Lung (tissue), 12 donors: ENCODE data around the gene CSGALNACT2. TPM values are rescaled to one million over a fixed set of nuclear protein-coding genes. Genes with fewer than 3 reads are reported as not detected.

Experiments
- ATAC-seq: fragments of 200-7000 bp; cut with Tn5 transposase; one replicate; pipeline ENCODE4 v1.9.1; 2020; ENCODE audit warnings: moderate number of reproducible peaks; ENCODE audit not compliant: insufficient read depth, low FRiP score
- DNase-seq, 3 donors: peaks; one replicate each; pipeline ENCODE4 v3.0.0-alpha.2; 2013 to 2017
- H3K27ac ChIP-seq, 2 donors: one replicate each; pipeline ENCODE4 v1.5.1; 2013; ENCODE audit warnings: mild to moderate bottlenecking in 2 of 2, moderate library complexity in 2 of 2, control low read depth in 1 of 2, inconsistent platforms in 1 of 2, low read depth in 1 of 2, low read length in 1 of 2
- H3K27me3 ChIP-seq, 3 donors: one replicate each; pipeline ENCODE4 v1.5.1; 2013; ENCODE audit warnings: low read length in 2 of 3; ENCODE audit not compliant: control insufficient read depth in 3 of 3, insufficient read depth in 3 of 3
- H3K36me3 ChIP-seq, 4 donors: one replicate each; pipeline ENCODE4 v1.5.1; 2013; ENCODE audit warnings: low read length in 4 of 4, mild to moderate bottlenecking in 1 of 4, moderate library complexity in 1 of 4; ENCODE audit not compliant: control insufficient read depth in 4 of 4, insufficient read depth in 4 of 4
- H3K4me1 ChIP-seq, 5 donors: one replicate each; pipeline ENCODE4 v1.5.1; 2013; ENCODE audit warnings: low read length in 5 of 5, mild to moderate bottlenecking in 2 of 5, moderate library complexity in 1 of 5; ENCODE audit not compliant: control insufficient read depth in 5 of 5, insufficient read depth in 5 of 5
- H3K4me3 ChIP-seq: one replicate; pipeline ENCODE4 v1.5.1; 2013; ENCODE audit warnings: mild to moderate bottlenecking, control low read depth, moderate library complexity
- H3K9ac ChIP-seq, 2 donors: one replicate each; pipeline ENCODE4 v1.5.1; 2013; ENCODE audit warnings: low read length in 2 of 2, control low read depth in 1 of 2; ENCODE audit not compliant: insufficient read depth in 1 of 2
- H3K9me3 ChIP-seq, 4 donors: one replicate each; pipeline ENCODE4 v1.5.1; 2013; ENCODE audit warnings: low read length in 3 of 4, mild to moderate bottlenecking in 1 of 4, moderate library complexity in 1 of 4; ENCODE audit not compliant: control insufficient read depth in 4 of 4, insufficient read depth in 3 of 4
- CTCF ChIP-seq: IDR thresholded peaks from 2 replicates; pipeline ENCODE4 v1.5.1; 2012; ENCODE audit warnings: mild to moderate bottlenecking; ENCODE audit errors: control extremely low read depth, extremely low read depth
- whole genome bisulfite sequencing, 2 donors: extraction: QIAGEN DNeasy Blood & Tissue Kit; methylation state at CpG; one replicate each; pipeline ENCODE4 v1.1.7; 2013; 5-methylcytosine and 5-hydroxymethylcytosine counted together
- polyA plus RNA-seq, 2 donors: library from polyadenylated mRNA; stranded (reverse); fragments of 200-250 nt; gene quantifications; one replicate each; pipeline ENCODE4 v1.2.1, GENCODE V29; 2013
- total RNA-seq, 2 donors: library from RNA; depleted of rRNA in 1 of 2; stranded (reverse); fragments of >200 nt in 1 of 2; gene quantifications; one replicate each; pipeline ENCODE4 v1.2.1, GENCODE V29; 2014 to 2021
- donor health status: control.
- donor health status: control.
- donor health status: Bipolar disorder and iron deficiency.
- donor health status: healthy.
- donor health status: DM: yes; HTN: yes; CAD: no.

CSGALNACT2 gene
- total and polyA plus RNA-seq, 4 donors, result 9.8 to 48.4 (median 33.3) TPM

- ATAC-seq (no peak), DNase-seq (peak; percentile 41 to 63 (median 61))
- Histone ChIP-seq H3K4me1 (peaks cover 0 to 12% (median 5%) of the 10 kb centered on the region in 5 donors), H3K4me3 (no peak overlapping the region), H3K9me3 (no peaks in the 10 kb centered on the region), H3K36me3 (no peaks in the 10 kb centered on the region), H3K9ac (no peak overlapping the region), H3K27ac (no peak overlapping the region), H3K27me3 (no peaks in the 10 kb centered on the region)
- WGBS, 2 donors, result 44 to 80% methylated on average over 1 of the region's 1 CpG
- TF ChIP-seq CTCF, result no peak
Measured at GRCh38 chr10:43121444-43121843, 16.8 kb upstream of the CSGALNACT2 start.

- ATAC-seq (no peak), DNase-seq (no peak)
- no peaks in the 10 kb centered on the region for H3K27me3 ChIP-seq
- TF ChIP-seq CTCF, result no peak
- H3K9me3 ChIP-seq, result no peaks in the 10 kb centered on the region
- peaks cover 0 to 12% (median 5%) of the 10 kb centered on the region in 5 donors for H3K4me1 ChIP-seq
- H3K36me3 ChIP-seq, result no peaks in the 10 kb centered on the region
- H3K4me3 ChIP-seq, result no peak overlapping the region
- 90 to 98% methylated on average over 4 of the region's 4 CpGs for WGBS, 2 donors
- no peak overlapping the region for H3K9ac ChIP-seq
- no peak overlapping the region for H3K27ac ChIP-seq
Measured at GRCh38 chr10:43122096-43122495, 16.1 kb upstream of the CSGALNACT2 start.

DNA sequence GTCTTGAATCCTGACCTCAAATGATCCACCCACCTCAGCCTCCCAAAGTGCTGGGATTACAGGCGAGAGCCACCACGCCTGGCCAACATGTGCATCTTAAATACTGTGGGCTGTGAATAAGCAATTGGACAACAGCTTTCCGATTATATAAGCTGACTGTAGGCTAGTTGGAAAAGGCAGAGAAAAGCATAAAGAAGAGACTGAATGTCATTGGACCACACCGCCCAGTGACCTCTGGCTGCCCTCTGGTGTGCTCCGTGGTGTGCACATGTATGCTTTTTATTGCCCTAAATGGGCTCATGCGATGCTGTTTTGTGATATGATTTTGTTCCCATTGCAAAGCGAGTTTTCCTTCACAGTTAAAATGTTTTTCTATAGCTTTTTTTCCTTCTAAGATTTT is 15.4 kb upstream of the CSGALNACT2 start:
- Histone ChIP-seq H3K4me3 (no peak overlapping the region), H3K27ac (no peak overlapping the region), H3K9me3 (no peaks in the 10 kb centered on the region), H3K36me3 (no peaks in the 10 kb centered on the region), H3K9ac (no peak overlapping the region), H3K27me3 (no peaks in the 10 kb centered on the region), H3K4me1 (peaks cover 0 to 12% (median 5%) of the 10 kb centered on the region in 5 donors)
- no peak for ATAC-seq
- WGBS, 2 donors, result 85 to 98% methylated on average over 7 of the region's 7 CpGs
- DNase-seq, result no peak
- TF ChIP-seq CTCF, result no peak
